GM19238 (cell line): ENCODE measurements around the gene BIRC3.
A peak's percentile ranks its signal among the peaks of the same experiment; 100 is the strongest.
"Not testable (repeated sequence)": the region's sequence is repeated elsewhere in the genome, so short reads cannot be mapped to it uniquely, and the experiment has no call there.

ENCODE experiments used
- DNase-seq: peaks from one replicate; pipeline ENCODE4 v3.0.0; 2011; ENCODE audit warnings: low spot score; ENCODE audit not compliant: insufficient read length

The BIRC3 gene

GRCh38 chr11:102323542-102324251 lies 6.4 kb downstream of the BIRC3 start:
- no peak for DNase-seq

DNA sequence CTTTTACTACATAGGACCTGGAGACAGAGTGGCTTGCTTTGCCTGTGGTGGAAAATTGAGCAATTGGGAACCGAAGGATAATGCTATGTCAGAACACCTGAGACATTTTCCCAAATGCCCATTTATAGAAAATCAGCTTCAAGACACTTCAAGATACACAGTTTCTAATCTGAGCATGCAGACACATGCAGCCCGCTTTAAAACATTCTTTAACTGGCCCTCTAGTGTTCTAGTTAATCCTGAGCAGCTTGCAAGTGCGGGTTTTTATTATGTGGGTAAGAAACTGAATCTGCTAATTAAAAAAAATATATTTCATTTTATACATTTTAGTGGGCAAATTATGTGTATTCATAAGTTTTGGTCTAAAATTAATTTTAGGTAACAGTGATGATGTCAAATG lies 7.8 kb downstream of the BIRC3 start:
- DNase-seq: no peak

DNA sequence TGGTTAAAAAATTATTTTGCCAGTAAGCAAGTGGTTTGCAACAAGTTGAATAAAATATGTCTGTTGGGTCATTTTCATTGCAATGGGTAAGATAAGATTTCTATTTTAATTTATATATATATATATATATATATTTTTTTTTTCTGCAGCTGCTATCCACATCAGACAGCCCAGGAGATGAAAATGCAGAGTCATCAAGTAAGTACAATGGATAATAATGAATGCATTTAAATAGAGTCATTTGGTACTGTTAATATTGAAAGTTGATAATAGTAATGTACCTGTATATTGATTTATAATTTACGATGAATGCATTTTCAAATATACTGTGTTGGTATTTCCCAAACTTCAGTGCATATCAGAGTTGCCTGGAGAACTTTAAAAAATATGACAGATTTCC lies 11.5 kb downstream of the BIRC3 start:
- no peak for DNase-seq

DNA sequence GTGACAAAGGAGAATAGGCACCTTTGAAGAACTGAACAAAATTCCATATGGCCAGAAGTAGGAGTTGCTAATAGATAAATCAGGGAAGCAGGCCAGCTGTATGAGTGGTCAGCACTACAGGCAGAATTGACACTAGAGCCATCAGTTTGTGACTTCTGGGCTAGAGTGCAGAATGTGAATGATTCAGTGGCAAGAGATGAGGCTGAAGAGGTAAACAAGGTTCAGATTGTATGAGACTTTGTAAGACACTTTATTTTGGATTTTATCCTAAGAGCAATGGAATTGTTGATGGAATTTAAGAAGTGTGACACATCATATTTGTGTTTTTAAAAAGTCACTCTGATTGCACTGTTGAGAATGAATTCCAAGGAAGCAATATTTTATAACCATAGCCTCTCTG lies 12.9 kb downstream of the BIRC3 start:
- DNase-seq: no peak

DNA sequence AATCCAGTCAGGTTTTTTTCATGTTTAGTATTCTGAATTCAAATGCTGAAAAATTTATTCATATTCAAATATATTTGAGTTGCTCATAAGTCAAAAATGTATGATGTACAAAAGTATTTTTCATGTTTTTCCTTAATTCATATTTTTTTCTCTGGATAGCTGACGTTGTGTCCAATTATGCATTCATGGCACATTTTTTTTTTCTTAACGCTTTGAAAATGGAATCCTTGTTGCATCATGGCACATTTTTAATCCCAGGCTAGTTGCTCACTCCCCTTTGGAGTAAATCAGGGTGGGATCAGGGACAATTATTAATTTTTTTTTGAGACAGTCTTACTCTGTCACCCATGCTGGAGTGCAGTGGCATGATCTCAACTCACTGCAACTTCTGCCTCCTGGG lies 14.1 kb downstream of the BIRC3 start:
- no peak for DNase-seq

DNA sequence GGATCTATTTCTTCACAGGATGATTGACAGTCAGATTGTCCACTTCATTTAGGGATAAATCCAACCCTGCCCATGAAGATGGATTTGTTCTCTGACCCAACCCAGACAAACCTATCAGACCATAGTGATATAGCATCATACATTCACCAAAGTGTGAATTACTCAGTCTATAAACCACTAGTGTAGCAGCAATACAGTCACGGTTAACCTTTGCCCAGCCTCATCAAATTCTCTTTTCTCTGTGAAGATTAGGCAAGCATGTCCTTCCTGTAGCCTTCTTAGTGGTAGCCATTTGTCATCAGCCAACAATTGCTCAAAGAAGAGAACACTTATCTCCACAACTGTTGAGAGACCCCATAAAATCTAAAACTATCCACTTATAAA lies 15.3 kb downstream of the BIRC3 start:
- DNase-seq: no peak

GRCh38 chr11:102338479-102339010 lies 21.3 kb downstream of the BIRC3 start:
- no peak for DNase-seq

GRCh38 chr11:102341311-102341710 lies 24.0 kb downstream of the BIRC3 start:
- not testable (repeated sequence) for DNase-seq

DNA sequence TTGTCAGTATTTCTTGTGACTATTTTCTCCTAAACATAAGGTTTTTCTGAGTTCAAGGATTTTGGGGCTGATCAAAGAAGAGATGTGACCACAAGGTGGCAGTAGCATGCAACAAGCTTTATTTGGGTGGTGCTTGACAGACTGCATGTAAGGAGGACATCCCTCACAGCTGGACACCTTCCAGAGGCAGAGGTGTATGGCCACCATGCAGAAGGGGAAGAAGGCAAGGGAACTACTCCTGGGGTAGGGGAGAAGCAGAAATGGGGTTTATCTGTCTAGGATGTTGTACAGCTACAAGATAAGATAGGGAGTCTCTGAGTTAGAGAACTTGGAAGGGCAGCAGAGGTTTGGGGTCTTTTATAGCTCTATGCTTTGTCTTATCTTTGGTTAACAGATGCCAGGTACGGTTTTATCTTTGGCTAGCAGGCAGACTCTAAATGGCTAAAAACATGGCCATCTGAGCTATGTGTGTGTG lies 24.6 kb downstream of the BIRC3 start:
- no peak for DNase-seq

DNA sequence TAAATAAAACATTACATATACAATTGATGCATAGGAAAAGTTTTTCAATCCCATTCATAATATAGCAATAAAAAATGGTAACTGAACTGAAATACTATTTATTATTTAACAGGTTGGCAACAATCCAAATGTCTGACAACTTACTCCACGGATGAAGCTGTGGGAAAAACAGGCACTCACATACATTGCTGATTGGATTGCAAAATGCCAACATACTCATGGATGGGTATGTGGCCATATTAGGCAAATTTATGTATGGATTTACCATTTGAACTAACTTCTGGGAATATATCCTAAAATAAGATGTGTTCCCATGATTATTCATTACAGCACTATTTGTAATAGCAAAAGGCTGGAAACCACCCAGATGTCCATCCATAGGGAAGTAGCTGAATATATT lies 26.5 kb downstream of the BIRC3 start:
- no peak for DNase-seq

GRCh38 chr11:102345904-102346303 lies 28.6 kb downstream of the BIRC3 start:
- no peak for DNase-seq

- DNase-seq: no peak
These were observed 29.1 kb downstream of the BIRC3 start for GRCh38 chr11:102346456-102346747.

DNA sequence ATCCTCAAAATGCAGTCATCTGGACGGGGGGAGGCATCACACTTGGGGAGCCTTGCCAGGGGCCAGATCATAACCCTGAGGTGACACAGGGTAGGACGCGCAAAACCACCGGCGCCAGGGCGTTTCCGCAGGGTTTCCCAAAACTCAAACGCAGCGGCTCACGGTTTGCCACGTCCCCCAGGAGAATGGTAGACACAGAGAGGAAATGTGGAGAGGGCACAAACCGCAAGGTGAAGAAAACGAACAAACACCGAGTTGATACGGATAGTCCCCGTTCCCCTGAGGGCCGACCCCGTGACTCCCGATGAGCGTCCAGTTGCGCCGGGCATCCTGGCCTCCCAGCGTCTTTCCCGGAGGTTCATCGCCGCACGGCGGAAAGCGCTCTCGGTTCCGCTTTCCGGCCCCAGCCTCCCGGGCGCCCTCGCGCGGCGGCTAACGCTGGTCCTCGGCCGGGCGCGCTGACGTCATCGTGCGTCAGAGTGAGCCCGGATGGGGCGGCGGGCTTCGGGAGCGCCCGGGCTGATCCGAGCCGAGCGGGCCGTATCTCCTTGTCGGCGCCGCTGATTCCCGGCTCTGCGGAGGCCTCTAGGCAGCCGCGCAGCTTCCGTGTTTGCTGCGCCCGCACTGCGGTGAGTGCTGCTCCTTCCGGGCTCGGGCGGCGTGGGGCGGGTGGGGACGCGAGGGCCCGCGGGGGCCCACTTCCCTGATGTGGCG lies 29.6 kb downstream of the BIRC3 start, which contains the start of gene BIRC2:
Gene BIRC2, plus strand, starts transcription at position 467 of the 714 bp plus-strand sequence. CDS start 2,641 bp downstream, outside the sequence.
- DNase-seq: peak; percentile 56

GRCh38 chr11:102347462-102348370 lies 30.4 kb downstream of the BIRC3 start:
- no peak for DNase-seq

DNA sequence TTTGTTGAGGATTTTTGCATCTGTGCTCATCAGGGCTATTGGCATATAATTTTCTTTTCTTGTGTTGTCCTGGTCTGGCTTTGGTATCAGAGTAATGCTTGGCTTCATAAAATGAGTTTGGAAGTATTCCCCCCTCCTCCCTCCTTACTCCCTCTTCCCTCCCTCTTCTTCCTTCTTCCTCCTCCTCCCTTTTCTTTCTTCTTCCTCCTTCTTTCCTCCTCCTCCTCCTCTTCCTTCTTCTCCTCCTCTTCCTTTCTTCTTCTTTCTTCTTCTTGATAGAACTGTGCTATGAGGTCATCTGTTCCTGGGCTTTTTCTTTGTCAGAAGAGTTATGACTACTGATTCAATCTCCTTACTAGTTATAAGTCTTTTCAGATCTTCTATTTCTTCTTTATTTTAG lies 39.8 kb downstream of the BIRC3 start:
- DNase-seq: no peak

DNA sequence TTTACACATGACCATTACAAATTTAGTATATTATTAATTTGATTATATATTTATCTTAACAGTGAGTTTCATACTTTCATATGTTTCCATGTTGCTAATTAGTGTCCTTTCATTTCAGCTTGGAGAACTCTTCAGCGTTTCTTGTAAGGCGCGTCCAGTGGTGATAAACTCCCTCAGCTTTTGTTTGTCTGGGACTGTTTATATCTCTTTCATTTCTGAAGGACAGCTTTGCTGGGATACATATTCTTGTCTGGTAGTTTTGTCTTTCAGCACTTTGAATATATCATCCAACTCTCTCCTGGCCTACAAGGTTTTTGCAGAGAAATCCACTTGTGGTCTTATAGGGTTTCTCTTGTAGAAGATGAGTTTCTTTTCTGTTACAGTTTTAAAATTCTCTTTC lies 42.1 kb downstream of the BIRC3 start:
- DNase-seq: no peak

GRCh38 chr11:102360681-102361080 lies 43.4 kb downstream of the BIRC3 start:
- DNase-seq: no peak

DNA sequence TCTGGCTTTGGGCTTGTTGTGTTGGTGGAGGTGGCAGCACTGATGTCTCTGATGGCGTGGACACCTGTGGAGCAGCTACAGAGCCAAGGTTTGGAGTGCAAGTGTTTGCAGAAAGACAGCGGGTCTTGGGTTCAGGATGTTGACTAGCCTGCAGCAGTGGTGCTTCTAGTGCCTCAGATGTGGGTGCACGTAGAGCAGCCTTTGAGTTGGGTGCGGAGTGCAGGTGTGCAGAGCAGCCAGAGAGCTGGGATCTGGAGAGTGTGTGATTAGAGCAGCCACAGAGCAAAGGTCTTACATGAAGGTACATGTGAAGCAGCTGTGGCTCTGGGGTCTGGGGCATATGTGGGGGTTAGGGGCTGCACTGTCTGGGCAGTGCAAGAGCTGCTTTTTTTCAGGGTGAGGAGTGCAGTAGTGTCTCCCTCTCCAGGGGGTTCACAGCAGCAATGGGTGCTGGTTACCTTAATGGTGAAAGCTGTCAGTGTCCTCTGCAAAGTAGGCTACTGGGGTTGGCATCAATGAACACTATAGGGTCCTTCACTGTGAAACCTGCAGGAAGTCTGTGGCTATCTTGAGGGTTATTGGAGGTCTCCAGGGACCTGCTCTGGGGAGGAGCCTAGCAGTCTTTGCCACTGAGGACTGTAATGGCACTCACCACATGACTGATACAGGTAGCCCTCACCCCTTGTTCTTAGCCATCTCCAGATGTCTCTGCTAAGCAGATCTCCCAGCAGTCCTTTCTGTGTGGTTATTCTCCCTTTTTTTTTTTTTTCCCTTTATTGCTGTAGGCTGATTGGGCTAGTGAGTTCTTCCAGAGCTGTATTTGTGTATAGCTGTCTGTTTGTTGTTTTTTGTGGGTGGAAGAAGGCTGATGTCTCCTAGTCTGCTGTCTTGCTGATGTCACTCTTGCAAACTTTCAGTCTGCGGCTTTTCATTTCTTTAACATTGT lies 44.1 kb downstream of the BIRC3 start:
- DNase-seq: no peak

DNA sequence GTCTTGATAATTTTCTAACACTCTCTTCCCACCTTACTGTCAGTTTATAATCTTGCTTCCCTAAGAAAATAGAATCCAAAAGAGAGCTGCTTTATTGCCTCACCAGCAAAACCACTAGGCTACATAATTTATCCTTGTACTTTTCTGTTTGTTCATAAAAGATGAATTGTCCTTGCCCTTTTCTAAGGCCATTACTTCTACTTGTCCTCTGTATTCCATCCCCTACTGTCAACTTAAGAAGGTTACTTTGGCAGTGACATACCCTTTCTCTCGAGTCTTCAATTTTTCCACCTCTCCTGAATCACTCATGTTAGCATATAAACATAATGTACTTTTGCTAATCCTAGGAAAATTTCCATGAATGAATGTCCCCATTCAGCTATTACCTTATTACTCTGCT lies 47.7 kb downstream of the BIRC3 start:
- DNase-seq: no peak

GRCh38 chr11:102367364-102367763 lies 50.1 kb downstream of the BIRC3 start:
- DNase-seq: no peak

GRCh38 chr11:102368472-102368871 lies 51.2 kb downstream of the BIRC3 start:
- peak; percentile 56 for DNase-seq
